SH-SY5Y (cell line): ENCODE data around the gene CEBPA.

ENCODE experiments used
- GATA2 ChIP-seq: IDR thresholded peaks from 2 replicates; pipeline ENCODE4 v1.6.1; 2011; ENCODE audit warnings: mild to moderate bottlenecking, low read depth, low read length
- GATA3 ChIP-seq: IDR thresholded peaks from 2 replicates; pipeline ENCODE4 v1.6.1; 2011; ENCODE audit warnings: low read depth, mild to moderate bottlenecking, low read length, moderate library complexity

DNA sequence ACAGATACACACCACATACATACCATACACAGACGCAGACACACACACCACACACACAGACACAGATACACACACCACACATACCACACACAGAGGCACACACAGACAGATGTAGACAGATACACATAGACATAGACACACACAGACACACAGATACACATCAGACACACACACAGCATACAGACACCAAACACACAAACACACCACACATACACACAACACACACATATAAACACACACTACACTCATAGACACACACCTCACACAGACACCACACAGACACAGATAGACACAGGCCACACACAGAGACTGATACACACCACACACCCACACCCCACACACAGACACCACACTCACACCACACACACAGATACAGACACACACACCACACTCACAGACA is 51.8 kb downstream of the CEBPA start:
- TF ChIP-seq GATA2 (no peak), GATA3 (no peak)
